Jurkat, Clone E6-1 (cell line): ENCODE measurements around the gene EDIL3.
A peak's percentile ranks its signal among the peaks of the same experiment; 100 is the strongest.
"Not testable (repeated sequence)": the region's sequence is repeated elsewhere in the genome, so short reads cannot be mapped to it uniquely, and the experiment has no call there.

ENCODE experiments used
- DNase-seq: peaks from one replicate; pipeline ENCODE4 v3.0.0-alpha.2; 2011; ENCODE audit warnings: low read depth, low spot score
- H3K4me3 ChIP-seq: 2 replicates; pipeline ENCODE4 v1.5.1; 2011; ENCODE audit warnings: mild to moderate bottlenecking, low read length, control low read depth, moderate library complexity

The EDIL3 gene

DNA sequence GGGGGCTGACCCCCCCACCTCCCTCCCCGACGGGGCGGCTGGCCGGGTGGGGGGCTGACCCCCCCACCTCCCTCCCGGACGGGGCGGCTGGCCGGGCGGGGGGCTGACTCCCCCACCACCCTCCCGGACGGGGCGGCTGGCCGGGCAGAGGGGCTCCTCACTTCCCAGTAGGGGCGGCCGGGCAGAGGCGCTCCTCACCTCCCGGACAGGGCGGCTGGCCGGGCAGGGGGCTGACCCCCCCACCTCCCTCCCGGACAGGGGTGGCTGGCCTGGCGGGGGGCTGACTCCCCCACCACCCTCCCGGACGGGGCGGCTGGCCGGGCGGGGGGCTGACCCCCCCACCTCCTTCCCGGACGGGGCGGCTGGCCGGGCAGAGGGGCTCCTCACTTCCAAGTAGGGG, 72.4 kb downstream of the EDIL3 start:
- H3K4me3 ChIP-seq, DNase-seq: not testable (repeated sequence)

DNA sequence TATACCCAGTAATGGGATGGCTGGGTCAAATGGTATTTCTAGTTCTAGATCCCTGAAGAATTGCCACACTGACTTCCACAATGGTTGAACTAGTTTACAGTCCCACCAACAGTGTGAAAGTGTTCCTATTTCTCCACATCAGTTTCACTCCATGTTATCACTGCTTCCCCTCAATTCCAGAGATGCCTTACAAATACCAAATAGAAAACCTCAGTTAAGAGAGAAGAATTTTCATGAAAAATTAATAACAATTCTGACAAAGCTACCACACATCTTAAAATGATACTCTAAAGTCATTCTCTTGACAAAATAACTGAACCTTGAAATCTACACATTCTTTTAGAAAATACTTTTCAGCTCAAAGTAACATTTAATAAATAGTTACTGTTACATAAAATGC, 74.8 kb downstream of the EDIL3 start:
- not testable (repeated sequence) for DNase-seq, H3K4me3 ChIP-seq

- H3K4me3 ChIP-seq, result no peak overlapping the region
- DNase-seq, result no peak
These were observed 78.1 kb downstream of the EDIL3 start for GRCh38 chr5:84306601-84307000.

DNA sequence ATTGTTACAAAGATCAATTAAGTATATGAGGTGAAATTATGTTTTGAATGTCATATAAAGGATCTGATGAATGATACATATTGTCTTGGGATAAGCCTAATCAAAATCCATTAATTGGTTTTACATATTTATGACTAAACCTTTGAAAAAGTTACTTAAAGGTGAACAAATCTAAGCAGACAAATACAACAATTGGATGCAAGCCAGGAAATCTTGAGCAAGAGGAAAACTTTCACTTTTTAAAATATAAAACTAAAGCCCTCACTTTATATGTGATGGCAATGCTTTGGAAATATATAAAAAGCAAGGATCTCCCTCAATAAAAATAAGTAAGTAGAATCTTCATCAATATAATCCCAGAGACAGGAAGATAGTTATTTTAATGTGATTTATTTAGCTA, 80.1 kb downstream of the EDIL3 start:
- no peak overlapping the region for H3K4me3 ChIP-seq
- DNase-seq, result no peak

- no peak overlapping the region for H3K4me3 ChIP-seq
These were observed 81.4 kb downstream of the EDIL3 start for GRCh38 chr5:84303315-84303714.

GRCh38 chr5:84301535-84301934, 83.1 kb downstream of the EDIL3 start:
- DNase-seq, result no peak

More at GRCh38 chr5:84303315-84303714, 81.4 kb downstream of the EDIL3 start:
- no peak for DNase-seq

GRCh38 chr5:84299959-84300358, 84.7 kb downstream of the EDIL3 start:
- H3K4me3 ChIP-seq, result no peak overlapping the region
- no peak for DNase-seq

More at GRCh38 chr5:84301535-84301934, 83.1 kb downstream of the EDIL3 start:
- no peak overlapping the region for H3K4me3 ChIP-seq

DNA sequence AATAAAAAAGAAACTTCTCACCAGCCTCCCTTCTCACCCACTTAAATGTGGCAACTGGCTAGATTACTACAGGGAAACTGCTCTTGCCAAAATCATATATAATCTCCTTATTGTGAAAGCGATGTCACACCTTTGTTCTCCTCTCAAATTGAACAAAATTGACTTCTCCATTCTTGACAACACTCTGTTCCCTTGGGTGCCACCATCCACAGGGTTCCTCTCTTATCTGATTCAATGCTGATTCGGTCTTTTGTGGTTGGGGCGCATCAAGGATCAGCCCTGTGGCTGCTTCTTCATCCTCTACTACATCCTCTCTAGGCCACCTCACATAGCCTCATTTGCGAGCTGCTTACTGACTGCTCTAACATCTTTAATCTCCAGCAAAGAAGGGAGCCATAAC, 86.1 kb downstream of the EDIL3 start:
- H3K4me3 ChIP-seq, result no peak overlapping the region
- DNase-seq, result no peak

GRCh38 chr5:84297641-84298040, 87.0 kb downstream of the EDIL3 start:
- DNase-seq, H3K4me3 ChIP-seq: not testable (repeated sequence)

DNA sequence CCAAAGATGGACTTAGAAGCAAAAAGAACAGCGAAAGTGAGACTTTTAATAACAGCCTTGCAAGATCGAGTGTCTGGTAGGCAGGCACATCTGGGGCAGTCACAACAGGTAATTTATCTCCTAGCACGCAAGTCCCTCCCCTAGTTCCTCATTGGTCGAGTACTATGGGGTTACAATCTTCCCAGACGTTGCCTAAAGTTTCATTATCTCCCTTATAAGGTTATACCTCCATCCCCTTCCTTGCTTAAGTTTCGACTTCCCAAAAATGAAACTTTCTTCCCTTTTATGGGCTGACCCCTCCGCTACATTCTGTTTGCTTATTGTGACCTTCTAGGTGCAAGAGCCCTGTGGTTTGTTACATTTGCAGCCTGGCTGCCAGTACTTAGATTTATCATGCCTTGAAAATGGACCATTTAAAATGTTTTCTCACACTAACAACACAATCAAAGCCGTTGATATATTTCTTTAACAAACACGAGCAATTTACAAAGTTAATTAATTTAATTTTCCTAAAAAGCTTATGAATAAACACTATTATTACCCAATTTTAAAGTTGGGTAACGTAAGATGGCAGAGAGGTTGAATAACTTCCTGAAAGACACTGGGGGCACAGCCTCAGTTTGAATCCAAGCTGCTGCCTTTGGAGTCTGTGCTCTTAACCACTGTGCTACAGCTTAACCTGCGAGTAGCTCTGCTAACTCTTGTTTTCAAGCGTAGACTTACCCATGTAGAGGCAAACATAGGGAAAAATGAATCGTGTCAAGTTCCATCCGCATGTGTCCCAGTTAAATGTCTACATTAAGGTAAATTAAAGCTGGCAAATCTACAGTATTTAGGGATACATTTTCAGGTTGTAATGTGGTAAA, 91.7 kb downstream of the EDIL3 start:
- DNase-seq, result no peak
- no peak overlapping the region for H3K4me3 ChIP-seq

- H3K4me3 ChIP-seq, result no peak overlapping the region
- DNase-seq, result no peak
These were observed 92.6 kb downstream of the EDIL3 start for GRCh38 chr5:84292000-84292642.

GRCh38 chr5:84290673-84291072, 94.0 kb downstream of the EDIL3 start:
- no peak for DNase-seq
- no peak overlapping the region for H3K4me3 ChIP-seq

DNA sequence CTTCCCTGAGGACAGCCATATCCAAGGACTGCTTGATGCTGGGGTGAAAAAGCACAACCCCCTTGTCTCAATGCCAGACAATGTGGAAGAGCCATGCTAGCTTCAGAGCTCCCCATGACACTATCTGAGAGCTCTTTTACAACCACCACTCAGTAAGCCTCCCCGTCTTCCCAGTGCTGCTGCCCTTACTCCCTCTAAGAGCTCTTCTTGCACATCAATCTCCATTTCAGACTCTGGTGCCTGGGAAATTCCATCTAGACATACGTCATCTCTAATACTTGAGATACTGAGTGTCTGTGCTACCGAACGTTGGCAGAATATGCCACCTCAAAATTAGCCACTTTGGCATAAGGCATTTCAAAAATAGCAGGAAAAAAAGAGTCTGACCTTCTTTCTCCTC, 94.5 kb downstream of the EDIL3 start:
- no peak overlapping the region for H3K4me3 ChIP-seq
- no peak for DNase-seq

DNA sequence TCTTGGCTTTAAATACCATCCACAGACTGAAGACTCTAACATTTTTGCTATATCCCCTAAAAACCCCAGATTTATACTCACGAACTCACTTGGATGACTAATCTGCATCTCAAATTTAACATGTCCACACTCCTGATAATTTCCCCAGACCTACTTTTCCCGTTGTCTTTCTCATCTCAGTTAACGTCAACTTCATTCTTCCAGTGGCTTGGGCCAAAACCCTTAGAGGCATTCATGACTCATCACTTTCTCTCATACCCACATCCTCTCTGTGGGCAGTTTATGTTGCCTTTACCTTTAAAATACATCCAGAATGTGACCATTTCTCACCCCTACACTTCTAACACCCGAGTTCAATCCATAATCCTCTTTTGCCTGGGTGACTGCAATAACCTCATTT, 96.7 kb downstream of the EDIL3 start:
- peak; percentile 12 for DNase-seq

GRCh38 chr5:84286662-84287061, 98.0 kb downstream of the EDIL3 start:
- H3K4me3 ChIP-seq, result no peak overlapping the region
- no peak for DNase-seq

More for the DNA sequence above, 96.7 kb downstream of the EDIL3 start:
- no peak overlapping the region for H3K4me3 ChIP-seq

- no peak overlapping the region for H3K4me3 ChIP-seq
These were observed 98.7 kb downstream of the EDIL3 start for GRCh38 chr5:84285641-84286637.

DNA sequence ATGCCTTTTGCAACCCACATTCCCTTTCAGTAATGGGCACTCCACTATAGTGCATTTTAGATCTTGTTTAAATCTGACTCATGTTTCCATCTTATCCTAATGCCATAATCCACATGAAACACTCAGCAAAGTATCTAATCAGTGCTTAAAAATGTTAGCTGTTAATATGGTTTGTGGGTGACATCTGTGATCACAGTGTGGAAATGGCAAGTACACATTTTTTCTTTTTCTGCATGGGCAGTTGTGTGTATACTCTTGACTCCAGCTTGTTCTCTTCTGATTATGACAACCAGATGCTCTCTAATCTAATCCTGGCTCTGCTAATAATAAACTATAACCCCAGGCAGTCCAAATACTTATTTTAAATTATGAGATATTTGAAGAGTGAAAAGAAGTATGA, 103.3 kb downstream of the EDIL3 start:
- DNase-seq, result no peak
- no peak overlapping the region for H3K4me3 ChIP-seq

More at GRCh38 chr5:84285641-84286637, 98.7 kb downstream of the EDIL3 start:
- DNase-seq, result no peak

DNA sequence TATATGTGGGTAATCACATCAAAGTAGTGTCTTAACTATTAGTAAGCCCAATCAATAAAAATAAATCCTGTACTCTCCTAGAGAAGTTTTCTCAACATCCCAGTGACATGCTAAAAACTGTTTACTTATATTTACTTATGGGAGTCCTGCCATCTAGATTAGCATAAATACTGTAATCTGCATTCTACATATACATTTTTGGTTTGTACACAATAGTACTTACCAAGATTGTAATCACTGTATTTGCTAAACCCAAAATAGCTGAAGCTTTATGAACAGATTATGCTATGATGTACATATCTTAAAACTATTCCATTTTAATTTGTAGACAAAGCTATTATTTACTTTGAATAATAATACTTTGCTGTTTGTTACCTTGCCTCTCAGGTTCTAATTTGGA, 105.4 kb downstream of the EDIL3 start:
- no peak for DNase-seq
- no peak overlapping the region for H3K4me3 ChIP-seq

- H3K4me3 ChIP-seq, result no peak overlapping the region
- no peak for DNase-seq
These were observed 109.1 kb downstream of the EDIL3 start for GRCh38 chr5:84275609-84276008.
